ENCODE data around the gene TRIM14. TPM values are rescaled to one million over a fixed set of nuclear protein-coding genes. Genes with fewer than 3 reads are reported as not detected.

Gene TRIM14
- polyA plus RNA-seq, 1 experiment: 9.9 TPM

DNA sequence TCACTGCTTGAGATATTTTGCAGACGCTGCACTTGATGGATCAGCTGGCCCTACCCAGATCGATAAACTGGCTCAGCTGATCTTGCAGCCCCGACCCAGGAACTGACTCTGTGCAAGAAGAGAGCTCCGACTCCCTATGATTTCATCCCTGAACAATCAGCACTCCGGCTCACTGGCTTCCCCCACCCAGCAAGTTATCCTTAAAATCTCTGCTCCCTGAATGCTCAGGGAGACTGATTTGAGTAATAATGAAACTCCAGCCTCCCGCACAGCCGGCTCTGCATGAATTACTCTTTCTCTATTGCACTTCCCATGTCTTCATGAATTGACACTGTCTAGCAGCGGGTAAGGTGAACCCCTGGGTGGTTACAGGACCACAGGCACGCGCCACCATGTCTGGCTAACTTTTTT is 79.4 kb downstream of the TRIM14 start:
- no peak for DNase-seq (ENCODE audit: low read depth)
- CTCF ChIA-PET: interaction anchor here (1.2 kb wide), 1 partner anchor 33 kb away, joined by 3 read pairs; no protein-coding TSS in a partner anchor
- Histone ChIP-seq H3K27me3 (ENCODE audit: control insufficient read depth, insufficient read depth, low read length) (no peaks in the 10 kb centered on the region; the same call in 1 of the 2 replicates), H3K4me3 (ENCODE audit: low read depth, low read length) (no peak overlapping the region), H3K36me3 (ENCODE audit: control insufficient read depth, insufficient read depth, low read length) (no peaks in the 10 kb centered on the region)
- POLR2A ChIA-PET: no interaction called here
- TF ChIP-seq, protein P1, sequence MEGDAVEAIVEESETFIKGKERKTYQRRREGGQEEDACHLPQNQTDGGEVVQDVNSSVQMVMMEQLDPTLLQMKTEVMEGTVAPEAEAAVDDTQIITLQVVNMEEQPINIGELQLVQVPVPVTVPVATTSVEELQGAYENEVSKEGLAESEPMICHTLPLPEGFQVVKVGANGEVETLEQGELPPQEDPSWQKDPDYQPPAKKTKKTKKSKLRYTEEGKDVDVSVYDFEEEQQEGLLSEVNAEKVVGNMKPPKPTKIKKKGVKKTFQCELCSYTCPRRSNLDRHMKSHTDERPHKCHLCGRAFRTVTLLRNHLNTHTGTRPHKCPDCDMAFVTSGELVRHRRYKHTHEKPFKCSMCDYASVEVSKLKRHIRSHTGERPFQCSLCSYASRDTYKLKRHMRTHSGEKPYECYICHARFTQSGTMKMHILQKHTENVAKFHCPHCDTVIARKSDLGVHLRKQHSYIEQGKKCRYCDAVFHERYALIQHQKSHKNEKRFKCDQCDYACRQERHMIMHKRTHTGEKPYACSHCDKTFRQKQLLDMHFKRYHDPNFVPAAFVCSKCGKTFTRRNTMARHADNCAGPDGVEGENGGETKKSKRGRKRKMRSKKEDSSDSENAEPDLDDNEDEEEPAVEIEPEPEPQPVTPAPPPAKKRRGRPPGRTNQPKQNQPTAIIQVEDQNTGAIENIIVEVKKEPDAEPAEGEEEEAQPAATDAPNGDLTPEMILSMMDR (IDR thresholded peaks at IDR 0.05; ENCODE audit: insufficient read depth, low read depth, low read length): no peak

DNA sequence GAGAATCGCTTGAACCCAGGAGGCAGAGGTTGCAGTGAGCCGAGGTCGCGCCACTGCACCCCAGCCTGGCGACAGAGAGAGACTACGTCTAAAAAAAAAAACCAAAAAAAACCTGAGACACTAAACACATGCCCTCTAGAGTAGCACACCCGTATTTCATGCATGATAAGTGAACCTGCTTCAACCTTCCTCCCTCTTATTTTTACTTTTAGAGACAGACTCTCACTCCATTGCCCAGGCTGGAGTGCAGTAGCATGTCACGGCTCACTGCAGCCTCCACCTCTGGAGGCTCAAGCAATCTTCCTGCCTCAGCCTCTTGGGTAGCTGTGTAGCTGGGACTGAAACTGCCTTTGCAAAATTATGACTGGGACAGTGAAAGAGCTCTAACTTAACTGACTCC is 80.1 kb downstream of the TRIM14 start:
- CTCF ChIA-PET: interaction anchor here (1.2 kb wide), 1 partner anchor 32 kb away, joined by 3 read pairs; no protein-coding TSS in a partner anchor
- H3K4me3 ChIP-seq (ENCODE audit: low read depth, low read length): no peak overlapping the region
- TF ChIP-seq, protein P1 (IDR thresholded peaks at IDR 0.05; ENCODE audit: insufficient read depth, low read depth, low read length): no peak
- no peaks in the 10 kb centered on the region; the same call in 1 of the 2 replicates for H3K27me3 ChIP-seq (ENCODE audit: control insufficient read depth, insufficient read depth, low read length)
- DNase-seq (ENCODE audit: low read depth): no peak
- no peaks in the 10 kb centered on the region for H3K36me3 ChIP-seq (ENCODE audit: control insufficient read depth, insufficient read depth, low read length)
- POLR2A ChIA-PET: no interaction called here

DNA sequence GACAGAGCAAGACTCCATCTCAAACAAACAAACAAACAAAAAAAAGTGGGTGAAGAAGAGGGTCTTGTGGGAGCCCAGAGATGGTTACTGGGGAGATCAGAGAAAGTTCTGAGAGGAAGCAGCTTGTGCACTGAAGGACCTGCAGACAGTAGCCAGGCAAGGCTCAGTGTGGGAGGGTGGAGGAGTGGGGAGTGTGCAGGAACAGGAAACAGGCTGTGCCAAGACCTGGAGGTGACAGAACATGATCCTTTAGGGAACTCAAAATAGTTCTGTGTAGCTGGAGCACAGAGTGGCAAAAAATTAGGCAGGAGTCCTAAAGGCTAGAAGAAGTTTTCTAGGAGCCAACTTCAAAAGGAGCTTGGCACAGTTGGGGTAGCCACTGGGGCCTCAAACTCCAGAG is 81.7 kb downstream of the TRIM14 start:
- TF ChIP-seq, protein P1 (IDR thresholded peaks at IDR 0.05; ENCODE audit: insufficient read depth, low read depth, low read length): no peak

DNA sequence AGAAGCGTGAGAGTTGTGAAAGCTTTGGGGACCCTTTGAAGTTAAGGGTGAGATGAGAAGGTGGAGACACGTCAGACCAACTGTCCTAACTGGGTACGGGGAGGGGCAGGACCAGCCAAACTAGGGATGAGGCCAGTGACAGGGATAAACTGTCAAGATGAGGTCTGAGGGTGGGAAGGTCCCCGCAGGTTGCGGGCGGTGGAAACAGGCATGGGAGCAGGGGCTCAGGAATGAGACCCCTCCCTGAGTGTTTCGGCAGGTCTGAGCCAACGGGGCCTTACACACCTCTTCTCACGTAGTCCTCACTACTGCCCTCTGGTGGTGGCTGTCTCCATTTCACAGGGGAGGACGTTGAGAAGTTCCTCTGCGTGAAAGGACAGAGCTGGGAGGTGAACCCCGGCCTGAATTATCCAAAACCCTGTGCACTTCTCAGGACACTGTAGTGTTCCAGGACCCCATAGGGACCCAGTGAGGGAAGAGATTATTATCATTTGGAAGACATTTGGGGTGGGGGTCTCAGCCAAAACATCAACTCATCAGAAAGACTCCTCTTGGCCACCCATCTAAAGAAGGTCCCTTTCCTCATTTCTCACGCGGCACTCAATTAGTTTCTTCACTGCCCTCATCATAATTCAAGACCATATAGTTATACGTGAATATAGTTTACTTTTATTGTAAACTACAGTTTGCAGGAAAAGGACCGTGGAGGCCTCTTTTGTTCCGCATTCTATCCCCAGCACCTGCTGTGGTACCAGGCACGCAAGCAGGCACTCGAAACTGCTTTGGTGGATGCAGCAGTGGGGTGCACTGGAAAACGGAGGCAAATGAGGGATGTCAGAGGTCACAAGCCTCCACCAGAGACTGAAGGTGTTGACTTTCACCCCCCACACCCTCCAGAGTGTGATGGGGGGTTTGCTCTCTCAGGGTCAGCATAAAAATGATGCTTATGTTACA is 84.2 kb downstream of the TRIM14 start:
- ChIA-PET POLR2A (no interaction called here), CTCF (interaction anchor here (0.6 to 2.7 kb wide), 22 partner anchors 10 to 113 kb away, joined by 3 to 10 read pairs (median 4); partner anchors contain the start of genes ANP32B and TRMO)
- no peaks in the 10 kb centered on the region for H3K36me3 ChIP-seq (ENCODE audit: control insufficient read depth, insufficient read depth, low read length)
- no peak overlapping the region for H3K4me3 ChIP-seq (ENCODE audit: low read depth, low read length)
- no peaks in the 10 kb centered on the region; the same call in 1 of the 2 replicates for H3K27me3 ChIP-seq (ENCODE audit: control insufficient read depth, insufficient read depth, low read length)
- TF ChIP-seq, protein P1 (IDR thresholded peaks at IDR 0.05; ENCODE audit: insufficient read depth, low read depth, low read length): peak; percentile 83
- DNase-seq (ENCODE audit: low read depth): no peak

More for the DNA sequence above, 81.7 kb downstream of the TRIM14 start:
- CTCF ChIA-PET: interaction anchor here (0.8 to 1.9 kb wide), 7 partner anchors 9 to 115 kb away, joined by 3 to 5 read pairs (median 3); partner anchors contain the start of gene TRMO
- POLR2A ChIA-PET: no interaction called here
- Histone ChIP-seq H3K27me3 (ENCODE audit: control insufficient read depth, insufficient read depth, low read length) (no peaks in the 10 kb centered on the region; the same call in 1 of the 2 replicates), H3K4me3 (ENCODE audit: low read depth, low read length) (no peak overlapping the region), H3K36me3 (ENCODE audit: control insufficient read depth, insufficient read depth, low read length) (no peaks in the 10 kb centered on the region)
- DNase-seq (ENCODE audit: low read depth): no peak

DNA sequence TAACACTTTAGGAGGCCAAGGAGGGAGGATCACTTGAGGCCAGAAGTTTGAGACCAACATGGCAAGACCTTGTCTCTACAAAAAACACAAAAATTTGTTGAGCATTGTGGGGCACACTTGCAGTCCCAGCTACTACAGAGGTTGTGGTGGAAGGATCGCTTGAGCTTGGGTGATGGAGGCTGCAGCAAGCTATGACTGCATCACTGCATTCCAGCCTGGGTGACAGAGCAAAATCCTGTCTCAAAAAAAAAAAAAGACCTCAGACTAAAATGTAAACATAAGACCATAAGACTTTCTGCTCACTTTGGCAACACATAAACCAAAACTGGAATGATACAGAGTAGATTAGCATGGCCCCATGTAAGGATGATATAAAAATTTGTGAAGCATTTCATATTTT is 87.1 kb downstream of the TRIM14 start:
- Histone ChIP-seq H3K4me3 (ENCODE audit: low read depth, low read length) (no peak overlapping the region), H3K36me3 (ENCODE audit: control insufficient read depth, insufficient read depth, low read length) (no peaks in the 10 kb centered on the region), H3K27me3 (ENCODE audit: control insufficient read depth, insufficient read depth, low read length) (no peaks in the 10 kb centered on the region)
- POLR2A ChIA-PET: interaction anchor here (1.1 kb wide), 1 partner anchor 26 kb away, joined by 3 read pairs; no protein-coding TSS in a partner anchor
- TF ChIP-seq, protein P1 (IDR thresholded peaks at IDR 0.05; ENCODE audit: insufficient read depth, low read depth, low read length): no peak
- CTCF ChIA-PET: interaction anchor here (1.3 kb wide), 1 partner anchor 11 kb away, joined by 6 read pairs; no protein-coding TSS in a partner anchor
- no peak for DNase-seq (ENCODE audit: low read depth)

All from BJ (cell line).